HG03521 (cell line): ENCODE data around the gene NFAT5.
"Not testable (repeated sequence)": the region's sequence is repeated elsewhere in the genome, so short reads cannot be mapped to it uniquely, and the experiment has no call there.

Experiments
- ATAC-seq: cut with Tn5 transposase; IDR thresholded peaks from one replicate; pipeline ENCODE4 v1.9.1; 2021; ENCODE audit warnings: mild to moderate bottlenecking, moderate library complexity; ENCODE audit not compliant: unreplicated experiment

Gene NFAT5

DNA sequence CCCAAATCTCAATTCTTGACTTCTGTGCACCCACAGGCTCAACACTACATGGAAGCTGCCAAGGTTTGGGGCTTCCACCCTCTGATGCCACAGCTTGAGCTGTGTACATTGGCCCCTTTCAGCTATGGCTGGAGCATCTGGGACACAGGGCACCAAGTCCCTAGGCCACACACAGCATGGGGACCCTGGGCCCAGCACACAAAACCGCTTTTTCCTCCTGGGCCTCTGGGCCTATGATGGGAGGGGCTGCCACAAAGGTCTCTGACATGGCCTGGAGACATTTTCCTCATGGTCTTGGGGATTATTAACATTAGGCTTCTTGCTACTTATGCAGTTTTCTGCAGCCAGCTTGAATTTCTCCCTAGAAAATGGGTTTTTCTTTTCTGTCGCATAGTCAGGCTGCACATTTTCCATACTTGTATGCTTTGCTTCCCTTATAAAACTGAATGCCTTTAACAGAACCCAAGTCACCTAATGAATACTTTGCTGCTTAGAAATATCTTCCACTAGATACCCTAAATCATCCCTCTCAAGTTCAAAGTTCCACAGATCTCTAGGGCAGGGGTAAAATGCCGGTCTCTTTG, 70.9 kb downstream of the NFAT5 start:
- ATAC-seq: not testable (repeated sequence)

DNA sequence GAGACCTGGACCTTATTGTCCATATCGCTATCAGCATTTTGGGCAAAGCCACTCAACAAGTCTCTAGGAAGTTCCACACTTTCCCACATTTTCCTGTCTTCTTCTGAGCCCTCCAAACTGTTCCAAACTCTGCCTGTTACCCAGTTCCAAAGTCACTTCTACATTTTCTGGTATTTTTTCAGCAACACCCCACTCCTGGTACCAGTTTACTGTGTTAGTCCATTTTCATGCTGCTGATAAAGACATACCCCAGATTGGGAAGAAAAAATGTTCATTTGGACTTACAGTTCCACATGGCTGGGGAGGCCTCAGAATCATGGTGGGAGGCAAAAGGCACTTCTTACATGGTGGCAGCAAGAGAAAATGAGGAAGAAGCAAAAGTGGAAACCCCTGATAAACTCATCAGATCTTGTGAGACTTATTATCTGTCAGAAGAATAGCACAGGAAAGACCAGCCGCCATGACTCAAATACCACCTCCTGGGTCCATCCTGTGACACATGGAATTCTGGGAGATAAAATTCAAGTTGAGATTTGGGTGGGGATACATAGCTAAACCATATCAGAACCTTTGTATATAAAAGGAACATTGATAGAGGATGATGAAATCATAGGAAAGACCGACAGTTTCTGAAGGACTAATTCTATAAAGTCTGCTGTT, 71.6 kb downstream of the NFAT5 start:
- ATAC-seq: not testable (repeated sequence)

DNA sequence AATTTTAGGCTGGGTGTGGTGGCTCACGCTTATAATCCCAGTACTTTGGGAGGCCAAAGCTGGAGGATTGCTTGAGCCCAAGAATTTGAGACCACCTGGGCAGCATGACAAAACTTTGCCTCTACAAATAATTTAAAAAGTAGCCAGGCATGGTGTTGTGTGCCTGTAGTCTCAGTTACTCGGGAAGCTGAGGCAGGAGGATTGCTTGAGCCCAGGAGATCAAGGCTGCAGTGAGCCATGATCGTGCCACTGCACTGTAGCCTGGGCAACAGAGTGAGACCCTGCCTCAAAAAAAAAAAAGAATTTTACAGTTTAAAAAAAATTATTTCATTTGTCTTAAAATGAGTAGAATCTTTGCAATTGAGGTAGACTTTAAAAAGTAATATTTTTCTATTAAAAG, 78.2 kb downstream of the NFAT5 start:
- ATAC-seq: not testable (repeated sequence)

DNA sequence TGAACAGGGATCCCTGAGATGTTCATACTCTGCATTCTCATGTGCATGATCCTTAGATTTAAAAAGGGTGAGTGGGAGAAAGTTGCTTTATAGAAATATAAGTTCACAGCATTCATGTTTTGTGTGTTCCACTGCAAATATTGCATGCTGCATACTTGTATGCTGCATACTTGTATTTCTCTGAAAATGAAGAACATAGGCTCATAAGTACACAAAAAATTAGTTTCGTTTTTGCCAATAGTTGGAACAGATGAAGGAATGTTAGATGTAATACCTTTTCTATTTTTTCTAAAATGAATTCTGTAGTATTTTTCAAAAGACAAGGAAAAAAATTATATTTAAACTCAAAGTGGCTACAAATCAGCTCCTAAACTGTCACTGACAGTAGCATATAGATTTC, 79.0 kb downstream of the NFAT5 start:
- no peak for ATAC-seq

GRCh38 chr16:69647020-69647419, 81.3 kb downstream of the NFAT5 start:
- no peak for ATAC-seq

- no peak for ATAC-seq
These were observed 85.5 kb downstream of the NFAT5 start for GRCh38 chr16:69651217-69651616.

GRCh38 chr16:69654280-69654931, 88.6 kb downstream of the NFAT5 start:
- ATAC-seq: no peak

DNA sequence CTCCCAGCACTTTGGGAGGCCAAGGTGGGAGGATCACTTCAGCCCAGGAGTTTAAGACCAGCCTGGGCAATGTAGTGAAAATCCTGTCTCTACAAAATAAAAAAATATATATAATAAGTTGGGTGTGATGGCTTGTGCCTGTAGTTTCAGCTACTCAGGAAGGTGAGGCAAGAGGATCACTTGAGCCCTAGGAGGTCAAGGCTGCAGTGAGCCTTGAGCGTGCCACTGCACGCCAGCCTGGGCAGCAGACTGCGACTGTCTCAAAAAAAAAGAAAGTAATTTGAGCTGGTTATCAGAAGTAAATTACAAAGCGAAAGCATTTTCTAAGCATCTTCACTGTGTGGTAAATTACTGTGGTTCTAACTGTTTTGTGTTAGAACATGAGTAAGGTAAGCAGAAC, 94.4 kb downstream of the NFAT5 start:
- ATAC-seq: no peak

- ATAC-seq: no peak
These were observed 97.1 kb downstream of the NFAT5 start for GRCh38 chr16:69662901-69663300.

DNA sequence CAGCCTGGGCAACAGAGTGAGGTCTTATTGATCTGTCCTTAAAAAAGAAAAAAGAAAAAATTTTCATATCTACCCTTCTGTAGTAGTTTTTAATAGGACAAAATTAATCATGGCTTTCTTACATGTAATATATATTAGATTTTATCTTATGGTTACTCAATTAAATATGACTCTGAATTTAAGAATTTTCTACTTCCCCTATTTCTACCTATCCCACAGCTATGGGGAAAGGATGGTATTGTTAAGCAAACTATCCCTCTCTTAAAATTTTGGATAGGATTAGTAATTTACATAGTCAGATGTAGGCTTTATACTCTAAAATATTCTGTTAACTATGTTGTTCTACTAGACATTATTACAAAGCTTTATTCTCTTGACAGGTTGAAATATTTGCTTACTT, 98.1 kb downstream of the NFAT5 start:
- ATAC-seq: no peak

- ATAC-seq: no peak
These were observed 103.8 kb downstream of the NFAT5 start for GRCh38 chr16:69669577-69669976.

DNA sequence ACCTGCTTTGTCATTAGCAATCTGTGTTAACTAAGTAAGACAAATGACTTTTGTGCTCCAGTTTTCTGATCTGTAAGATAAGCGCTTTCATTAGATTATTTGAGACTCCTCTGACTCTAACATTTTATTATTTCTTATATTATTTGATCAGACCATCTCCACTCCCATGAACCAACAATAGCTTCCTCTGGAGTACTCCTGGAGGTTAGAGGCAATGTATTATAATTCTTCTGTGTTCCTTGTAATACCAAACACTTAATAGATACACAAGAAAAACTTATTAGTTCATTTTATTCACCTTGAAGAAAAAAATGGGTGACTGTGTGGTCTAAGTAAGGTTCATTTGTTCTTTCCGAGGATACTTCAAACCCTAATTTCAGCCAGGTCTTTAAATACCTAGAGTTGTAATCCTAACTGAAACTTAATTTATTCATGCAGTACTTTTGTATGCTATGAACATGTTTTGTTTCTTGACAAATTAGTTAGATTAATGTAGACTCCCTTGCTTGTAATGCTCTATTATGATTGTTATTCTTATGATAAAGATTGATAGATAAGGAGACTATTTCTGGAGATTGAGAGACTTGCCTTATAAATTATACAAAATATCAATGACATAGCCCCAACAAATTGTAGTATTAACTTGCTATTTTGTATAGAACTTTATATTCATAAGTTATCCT, 106.7 kb downstream of the NFAT5 start:
- no peak for ATAC-seq

DNA sequence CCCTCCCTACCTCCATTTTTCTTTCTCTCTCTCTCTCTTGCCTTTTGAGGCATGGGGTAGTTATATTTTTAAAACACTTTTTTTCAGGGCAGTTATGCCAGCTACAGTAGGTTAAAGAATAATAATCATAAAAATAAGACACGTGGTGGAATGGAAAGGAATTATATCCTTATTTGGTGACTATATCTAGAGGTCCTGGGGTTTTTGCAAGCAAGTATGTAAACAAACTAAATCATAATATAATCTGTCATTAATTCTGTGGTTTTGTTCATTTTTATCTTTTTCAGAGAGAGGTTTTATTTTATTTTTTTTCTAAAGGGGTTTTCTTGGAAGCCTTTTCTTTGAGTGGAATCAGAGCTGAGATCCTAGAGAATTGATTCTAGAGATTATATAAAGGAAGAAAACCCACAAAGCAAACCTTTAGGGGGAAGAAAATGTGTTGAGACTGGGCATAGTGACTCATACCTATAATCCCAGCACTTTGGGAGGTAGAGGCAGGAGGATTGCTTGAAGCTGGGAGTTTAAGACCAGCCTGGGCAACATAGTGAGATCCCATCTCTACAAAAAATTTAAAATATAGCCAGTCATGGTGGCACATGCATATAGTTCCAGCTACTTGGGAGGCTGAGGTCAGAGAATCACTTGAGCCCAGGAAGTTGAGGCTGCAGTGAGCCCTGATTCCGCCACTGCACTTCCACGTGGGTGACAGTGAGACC, 107.4 kb downstream of the NFAT5 start:
- no peak for ATAC-seq

- ATAC-seq: no peak
These were observed 114.6 kb downstream of the NFAT5 start for GRCh38 chr16:69680358-69680757.

- ATAC-seq: no peak
These were observed 122.8 kb downstream of the NFAT5 start for GRCh38 chr16:69688589-69688988.

GRCh38 chr16:69691980-69692911, 126.5 kb downstream of the NFAT5 start:
- no peak for ATAC-seq

DNA sequence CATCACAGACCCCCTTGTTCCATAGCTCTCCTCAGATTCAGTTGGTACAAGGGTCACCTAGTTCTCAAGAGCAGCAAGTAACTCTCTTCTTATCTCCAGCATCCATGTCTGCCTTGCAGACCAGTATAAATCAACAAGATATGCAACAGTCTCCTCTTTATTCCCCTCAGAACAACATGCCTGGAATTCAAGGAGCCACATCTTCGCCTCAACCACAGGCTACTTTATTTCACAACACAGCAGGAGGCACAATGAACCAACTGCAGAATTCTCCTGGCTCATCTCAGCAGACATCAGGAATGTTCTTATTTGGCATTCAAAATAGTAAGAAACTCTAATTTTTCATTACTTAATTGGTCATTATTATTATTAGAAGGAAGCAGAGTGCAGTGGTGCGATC, 128.2 kb downstream of the NFAT5 start:
- ATAC-seq: no peak

- no peak for ATAC-seq
These were observed 132.6 kb downstream of the NFAT5 start for GRCh38 chr16:69698404-69698803.

- no peak for ATAC-seq
These were observed 134.1 kb downstream of the NFAT5 start for GRCh38 chr16:69699915-69700314.

GRCh38 chr16:69701452-69701851, 135.7 kb downstream of the NFAT5 start:
- no peak for ATAC-seq
